ENCODE data around the gene ADH5.
"Not testable (repeated sequence)": the region's sequence is repeated elsewhere in the genome, so short reads cannot be mapped to it uniquely, and the experiment has no call there.

Gene ADH5

DNA sequence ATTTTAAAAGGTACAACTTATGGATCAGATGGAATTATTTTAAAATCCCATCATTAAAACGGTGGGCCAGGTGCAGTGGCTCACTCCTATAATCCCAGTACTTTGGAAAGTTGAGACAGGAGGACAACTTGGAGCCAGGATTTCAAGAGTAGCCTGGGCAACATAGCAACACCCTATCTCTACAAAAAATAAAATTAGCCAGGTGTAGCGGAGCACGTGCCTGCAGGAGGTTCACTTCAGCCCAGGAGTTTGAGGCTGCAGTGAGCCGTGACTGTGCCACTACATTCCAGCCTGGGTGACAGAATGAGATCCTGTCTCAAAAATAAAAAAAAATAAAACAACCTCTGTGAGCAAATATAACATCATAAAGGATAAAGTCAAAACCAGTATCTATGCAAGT lies 11.4 kb downstream of the ADH5 start:
- Mint-ChIP-seq H3K27ac (no peak overlapping the region), H3K27me3 (ENCODE audit: low read depth) (no peaks in the 10 kb centered on the region), H3K36me3 (ENCODE audit: low read depth) (peaks cover 65% of the 10 kb centered on the region), H3K4me1 (ENCODE audit: low read depth) (peaks cover 5% of the 10 kb centered on the region), H3K4me3 (no peak overlapping the region), H3K9me3 (no peaks in the 10 kb centered on the region)
- no peak for DNase-seq (ENCODE audit: low spot score)

DNA sequence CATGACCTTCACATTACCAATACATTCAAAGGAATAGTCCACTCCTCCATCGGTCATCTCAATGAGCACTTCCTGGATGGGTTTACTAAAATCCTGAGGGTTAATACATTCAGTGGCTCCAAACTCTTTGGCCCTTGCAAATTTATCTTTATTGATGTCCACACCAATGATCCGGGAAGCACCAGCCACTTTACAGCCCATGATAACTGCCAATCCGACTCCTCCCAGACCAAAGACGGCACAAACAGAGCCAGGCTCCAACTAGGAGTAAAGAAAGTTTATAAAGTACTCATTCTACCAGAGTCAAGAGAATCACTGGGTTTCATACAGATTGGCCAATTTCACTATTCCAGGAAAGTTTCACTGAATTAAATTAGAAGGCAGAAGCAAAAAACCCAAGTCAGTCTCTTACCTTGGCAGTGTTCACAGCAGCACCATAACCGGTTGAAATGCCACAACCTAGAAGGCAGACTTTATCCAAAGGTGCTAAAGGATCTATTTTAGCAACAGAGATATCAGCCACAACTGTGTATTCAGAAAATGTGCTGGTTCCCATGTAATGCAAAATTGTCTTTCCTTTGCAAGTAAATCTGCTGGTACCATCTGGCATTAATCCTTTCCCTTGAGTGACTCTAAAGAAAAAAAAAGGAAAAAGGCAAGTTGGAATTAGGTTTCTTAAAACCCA lies 12.2 kb downstream of the ADH5 start:
- Mint-ChIP-seq H3K9me3 (no peaks in the 10 kb centered on the region), H3K4me1 (ENCODE audit: low read depth) (peaks cover 5% of the 10 kb centered on the region), H3K27me3 (ENCODE audit: low read depth) (no peaks in the 10 kb centered on the region), H3K4me3 (no peak overlapping the region), H3K27ac (no peak overlapping the region), H3K36me3 (ENCODE audit: low read depth) (peaks cover 65% of the 10 kb centered on the region)
- no peak for DNase-seq (ENCODE audit: low spot score)

DNA sequence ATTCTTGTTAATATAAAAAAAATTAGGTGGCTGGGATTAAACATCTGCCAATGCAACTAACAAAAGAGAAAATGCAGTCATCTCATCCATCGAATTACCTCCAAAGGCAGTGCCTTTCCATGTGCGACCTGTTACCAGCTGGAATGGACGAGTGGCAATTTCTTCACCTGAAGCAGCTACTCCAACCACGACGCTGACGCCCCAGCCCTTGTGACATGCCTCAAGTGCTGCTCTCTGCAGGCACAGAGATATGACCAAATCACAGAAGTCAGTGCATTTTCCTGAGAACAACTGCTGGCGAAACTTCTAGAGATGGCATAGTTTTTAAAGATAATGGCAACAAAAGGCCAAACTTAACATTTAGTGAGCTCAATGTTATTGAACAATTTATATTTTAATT lies 13.8 kb downstream of the ADH5 start:
- no peak overlapping the region for H3K4me3 Mint-ChIP-seq
- H3K27me3 Mint-ChIP-seq (ENCODE audit: low read depth) = no peaks in the 10 kb centered on the region
- DNase-seq (ENCODE audit: low spot score) = no peak
- H3K4me1 Mint-ChIP-seq (ENCODE audit: low read depth) = peaks cover 5% of the 10 kb centered on the region
- no peak overlapping the region for H3K27ac Mint-ChIP-seq
- peaks cover 61% of the 10 kb centered on the region for H3K36me3 Mint-ChIP-seq (ENCODE audit: low read depth)
- no peaks in the 10 kb centered on the region for H3K9me3 Mint-ChIP-seq

DNA sequence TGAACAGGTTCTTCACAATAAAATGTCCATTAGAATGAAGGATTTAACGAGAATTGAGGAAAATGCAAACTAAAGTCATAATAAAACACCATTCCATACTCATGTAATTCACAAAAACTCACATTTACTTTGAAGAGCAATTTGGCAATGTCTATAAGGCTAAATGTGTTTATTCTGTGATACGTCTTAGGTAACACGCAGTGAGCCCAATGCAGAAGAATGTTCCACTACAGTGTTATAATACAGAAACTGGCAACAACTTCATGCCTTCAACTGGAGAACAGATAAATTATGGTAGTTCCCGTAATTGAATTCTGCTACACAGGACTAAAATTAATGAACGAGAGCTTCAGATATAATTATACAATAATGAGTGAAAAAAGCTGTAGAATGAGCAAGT lies 17.4 kb downstream of the ADH5 start:
- Mint-ChIP-seq H3K4me1 (ENCODE audit: low read depth) (peaks cover 3% of the 10 kb centered on the region), H3K9me3 (no peaks in the 10 kb centered on the region), H3K36me3 (ENCODE audit: low read depth) (peaks cover 45% of the 10 kb centered on the region), H3K4me3 (no peak overlapping the region), H3K27me3 (ENCODE audit: low read depth) (no peaks in the 10 kb centered on the region), H3K27ac (no peak overlapping the region)
- no peak for DNase-seq (ENCODE audit: low spot score)

DNA sequence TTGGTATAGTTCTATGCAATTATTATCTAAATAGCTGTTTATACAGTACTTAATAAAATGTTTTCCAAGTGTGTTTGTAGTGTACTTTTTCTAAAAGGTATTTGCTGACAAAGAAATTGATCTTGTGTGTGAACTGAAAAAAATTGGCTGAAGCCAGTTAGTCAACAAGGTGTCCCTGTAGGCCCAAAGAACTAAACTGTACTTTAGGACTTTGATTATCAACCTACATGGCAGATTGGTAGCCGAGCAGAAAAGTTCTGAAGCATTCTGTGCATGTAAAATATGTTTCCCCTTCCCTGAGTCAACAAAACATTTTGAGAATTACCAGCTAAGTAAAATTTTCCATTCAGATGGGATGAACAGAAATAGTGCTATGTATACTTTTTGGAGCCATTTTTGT lies 21.0 kb downstream of the ADH5 start:
- H3K27me3 Mint-ChIP-seq (ENCODE audit: low read depth) = no peaks in the 10 kb centered on the region
- DNase-seq (ENCODE audit: low spot score) = no peak
- no peaks in the 10 kb centered on the region for H3K4me1 Mint-ChIP-seq (ENCODE audit: low read depth)
- H3K9me3 Mint-ChIP-seq = no peaks in the 10 kb centered on the region
- peaks cover 45% of the 10 kb centered on the region for H3K36me3 Mint-ChIP-seq (ENCODE audit: low read depth)
- H3K4me3 Mint-ChIP-seq = no peak overlapping the region
- no peak overlapping the region for H3K27ac Mint-ChIP-seq

DNA sequence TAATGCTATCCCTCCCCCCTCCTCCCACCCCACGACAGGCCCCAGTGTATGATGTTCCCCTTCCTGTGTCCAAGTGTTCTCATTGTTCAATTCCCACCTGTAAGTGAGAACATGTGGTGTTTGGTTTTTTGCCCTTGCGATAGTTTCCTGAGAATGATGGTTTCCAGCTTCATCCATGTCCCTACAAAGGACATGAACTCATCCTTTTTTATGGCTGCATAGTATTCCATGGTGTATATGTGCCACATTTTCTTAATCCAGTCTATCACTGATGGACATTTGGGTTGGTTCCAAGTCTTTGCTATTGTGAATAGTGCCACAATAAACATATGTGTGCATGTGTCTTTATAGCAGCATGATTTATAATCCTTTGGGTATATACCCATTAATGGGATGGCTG lies 23.1 kb downstream of the ADH5 start:
- not testable (repeated sequence) for H3K9me3 Mint-ChIP-seq; H3K4me3 Mint-ChIP-seq; H3K4me1 Mint-ChIP-seq (ENCODE audit: low read depth); DNase-seq (ENCODE audit: low spot score); H3K27me3 Mint-ChIP-seq (ENCODE audit: low read depth); H3K27ac Mint-ChIP-seq
- H3K36me3 Mint-ChIP-seq (ENCODE audit: low read depth) = peaks cover 43% of the 10 kb centered on the region

DNA sequence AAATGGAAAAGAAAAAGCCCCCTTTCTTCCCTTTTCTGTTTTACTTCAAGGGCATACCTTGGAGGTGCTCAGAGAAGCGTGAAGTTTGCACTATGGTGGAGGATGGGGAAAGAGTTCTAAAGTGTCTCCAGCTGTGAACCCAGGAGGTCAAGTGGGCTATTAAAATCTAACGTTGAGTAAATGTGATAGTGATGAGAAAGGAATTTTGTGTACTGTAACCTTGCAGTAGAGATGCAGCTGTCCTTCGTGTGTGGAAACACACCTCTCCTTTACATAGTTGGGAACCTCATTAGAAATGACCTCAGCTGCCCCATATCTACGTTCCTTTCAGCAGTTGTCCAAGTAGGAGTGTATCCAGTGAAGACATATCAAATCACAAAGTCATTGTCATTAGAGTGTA lies 26.5 kb downstream of the ADH5 start:
- Mint-ChIP-seq H3K27ac (no peak overlapping the region), H3K36me3 (ENCODE audit: low read depth) (peaks cover 61% of the 10 kb centered on the region), H3K9me3 (no peaks in the 10 kb centered on the region), H3K4me1 (ENCODE audit: low read depth) (peaks cover 6% of the 10 kb centered on the region), H3K4me3 (no peak overlapping the region), H3K27me3 (ENCODE audit: low read depth) (no peaks in the 10 kb centered on the region)
- no peak for DNase-seq (ENCODE audit: low spot score)

DNA sequence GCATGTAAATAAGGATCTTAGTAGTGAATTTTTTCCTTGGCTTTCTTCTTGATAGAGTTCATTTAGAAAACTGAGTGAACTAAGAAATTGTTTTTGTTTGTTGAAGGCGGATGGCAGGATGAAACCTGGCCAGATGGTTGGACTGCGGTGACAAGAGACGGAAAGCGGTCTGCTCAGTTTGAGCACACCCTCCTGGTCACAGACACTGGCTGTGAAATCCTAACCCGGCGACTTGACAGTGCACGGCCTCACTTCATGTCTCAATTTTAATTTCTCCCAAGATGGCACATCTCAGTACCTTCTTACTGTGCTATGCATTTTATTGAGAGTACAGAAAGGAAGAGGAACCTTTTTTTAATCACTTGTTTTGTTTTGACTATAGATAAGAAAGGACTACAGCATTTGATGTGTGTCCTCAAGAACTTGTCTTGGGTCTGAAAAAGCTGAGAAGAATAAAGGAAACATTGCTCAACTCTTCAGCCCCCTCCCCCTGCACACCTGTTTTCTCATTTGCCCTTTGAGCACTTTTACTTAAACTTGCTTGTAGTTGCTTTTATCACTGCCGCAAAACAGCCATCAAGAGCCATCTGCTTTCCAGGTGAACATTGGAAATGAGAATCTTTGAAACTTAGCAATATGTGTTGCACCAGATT lies 27.4 kb downstream of the ADH5 start:
- H3K27me3 Mint-ChIP-seq (ENCODE audit: low read depth) = no peaks in the 10 kb centered on the region
- no peak for DNase-seq (ENCODE audit: low spot score)
- H3K4me1 Mint-ChIP-seq (ENCODE audit: low read depth) = peaks cover 7% of the 10 kb centered on the region
- no peaks in the 10 kb centered on the region for H3K9me3 Mint-ChIP-seq
- no peak overlapping the region for H3K27ac Mint-ChIP-seq
- H3K4me3 Mint-ChIP-seq = no peak overlapping the region
- H3K36me3 Mint-ChIP-seq (ENCODE audit: low read depth) = peaks cover 57% of the 10 kb centered on the region

DNA sequence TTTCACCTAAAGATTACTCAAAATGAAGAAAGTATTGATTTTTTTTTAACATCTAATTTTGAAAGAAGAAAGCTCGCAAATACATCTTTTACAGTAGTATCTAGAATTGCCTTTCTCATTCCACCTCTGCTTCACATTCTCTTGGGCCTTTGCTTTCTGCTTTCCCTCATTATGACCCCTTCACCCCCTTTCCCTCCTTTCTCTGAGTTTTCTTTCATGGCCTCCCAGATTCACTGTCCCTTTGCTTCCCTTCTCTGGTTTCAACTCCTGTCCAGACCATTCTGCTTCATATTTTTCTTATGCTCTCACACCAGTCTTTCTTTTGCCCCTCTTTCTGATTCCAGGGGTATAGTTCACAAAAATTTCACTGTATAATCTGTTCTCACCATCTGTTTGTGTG lies 29.0 kb downstream of the ADH5 start:
- no peaks in the 10 kb centered on the region for H3K27me3 Mint-ChIP-seq (ENCODE audit: low read depth)
- peak overlapping the region; percentile 52 for H3K27ac Mint-ChIP-seq
- no peak overlapping the region for H3K4me3 Mint-ChIP-seq
- H3K9me3 Mint-ChIP-seq = no peaks in the 10 kb centered on the region
- H3K36me3 Mint-ChIP-seq (ENCODE audit: low read depth) = peaks cover 49% of the 10 kb centered on the region
- H3K4me1 Mint-ChIP-seq (ENCODE audit: low read depth) = peaks cover 18% of the 10 kb centered on the region
- DNase-seq (ENCODE audit: low spot score) = no peak

DNA sequence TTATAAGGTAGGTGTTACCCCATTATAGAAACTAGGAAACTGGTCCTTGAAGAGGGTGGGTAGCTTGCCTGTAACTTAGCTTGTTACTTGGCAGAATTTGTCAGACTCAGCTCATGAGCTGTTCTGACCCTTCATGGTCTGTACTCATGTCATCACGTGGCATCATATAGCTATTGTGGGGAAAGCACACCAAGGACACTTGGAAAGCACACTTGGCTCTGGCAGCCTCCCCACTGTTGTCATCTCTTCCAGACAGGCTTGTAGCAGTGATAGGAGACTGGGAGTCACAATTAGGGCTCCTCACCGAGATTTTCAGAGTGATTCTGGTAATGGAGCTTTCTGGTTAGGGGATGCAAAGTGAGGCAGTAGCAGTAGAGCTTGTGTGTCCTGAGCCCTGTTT lies 30.4 kb downstream of the ADH5 start:
- Mint-ChIP-seq H3K9me3 (no peaks in the 10 kb centered on the region), H3K4me3 (no peak overlapping the region), H3K4me1 (ENCODE audit: low read depth) (peaks cover 25% of the 10 kb centered on the region), H3K27me3 (ENCODE audit: low read depth) (no peaks in the 10 kb centered on the region), H3K36me3 (ENCODE audit: low read depth) (peaks cover 48% of the 10 kb centered on the region), H3K27ac (no peak overlapping the region)
- no peak for DNase-seq (ENCODE audit: low spot score)

DNA sequence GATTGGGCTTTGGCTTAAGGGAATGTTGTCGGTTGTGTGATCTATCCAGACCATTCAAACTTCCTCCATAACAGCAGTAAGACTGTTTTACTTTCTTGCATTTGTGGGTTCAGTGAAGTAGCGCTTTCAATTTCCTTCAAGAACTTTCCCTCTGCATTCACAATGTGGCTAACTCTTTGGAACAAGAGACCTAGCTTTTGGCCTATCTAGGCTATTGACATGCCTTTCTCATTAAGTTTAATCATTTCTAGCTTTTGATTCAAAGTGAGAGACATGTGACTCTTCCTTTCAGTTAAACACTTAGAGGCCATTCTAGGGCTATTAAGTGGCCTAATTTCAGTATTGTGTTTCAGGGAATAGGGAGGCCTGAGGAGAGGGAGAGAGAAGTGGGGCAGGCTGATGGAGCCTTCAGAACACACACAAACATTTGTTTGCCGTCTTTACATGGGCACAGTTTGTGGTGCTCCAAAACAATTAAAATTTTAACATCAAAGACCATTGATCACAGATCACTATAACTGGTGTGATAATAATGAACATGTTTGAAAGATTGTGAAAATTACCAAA lies 34.1 kb downstream of the ADH5 start:
- Mint-ChIP-seq H3K27ac (peak overlapping the region; percentile 82), H3K9me3 (no peaks in the 10 kb centered on the region), H3K4me1 (ENCODE audit: low read depth) (peaks cover 36% of the 10 kb centered on the region), H3K4me3 (peak overlapping the region; percentile 16), H3K27me3 (ENCODE audit: low read depth) (no peaks in the 10 kb centered on the region), H3K36me3 (ENCODE audit: low read depth) (peaks cover 55% of the 10 kb centered on the region)
- DNase-seq (ENCODE audit: low spot score) = no peak

DNA sequence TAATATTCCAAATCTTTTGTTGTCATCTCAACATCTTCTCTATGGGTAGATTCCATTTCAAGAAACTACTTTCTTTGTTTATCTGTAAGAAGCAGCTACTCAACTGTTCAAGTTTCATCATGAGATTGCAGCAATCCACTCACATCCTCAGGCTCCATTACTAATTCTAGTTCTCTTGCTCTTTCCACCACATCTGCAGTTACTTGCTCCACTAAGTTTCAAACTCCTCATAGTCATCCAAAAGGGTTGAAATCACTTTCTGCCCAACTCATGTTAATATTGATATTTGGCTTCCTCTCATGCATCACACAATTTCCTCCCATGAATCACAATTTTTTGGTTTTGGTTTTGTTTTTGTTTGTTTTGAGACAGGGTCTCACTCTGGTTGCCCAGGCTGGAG lies 35.7 kb downstream of the ADH5 start:
- H3K36me3 Mint-ChIP-seq (ENCODE audit: low read depth) = peaks cover 58% of the 10 kb centered on the region
- no peaks in the 10 kb centered on the region for H3K9me3 Mint-ChIP-seq
- peak overlapping the region; percentile 72 for H3K27ac Mint-ChIP-seq
- no peak for DNase-seq (ENCODE audit: low spot score)
- peak overlapping the region; percentile 7 for H3K4me3 Mint-ChIP-seq
- H3K4me1 Mint-ChIP-seq (ENCODE audit: low read depth) = peaks cover 39% of the 10 kb centered on the region
- H3K27me3 Mint-ChIP-seq (ENCODE audit: low read depth) = no peaks in the 10 kb centered on the region

DNA sequence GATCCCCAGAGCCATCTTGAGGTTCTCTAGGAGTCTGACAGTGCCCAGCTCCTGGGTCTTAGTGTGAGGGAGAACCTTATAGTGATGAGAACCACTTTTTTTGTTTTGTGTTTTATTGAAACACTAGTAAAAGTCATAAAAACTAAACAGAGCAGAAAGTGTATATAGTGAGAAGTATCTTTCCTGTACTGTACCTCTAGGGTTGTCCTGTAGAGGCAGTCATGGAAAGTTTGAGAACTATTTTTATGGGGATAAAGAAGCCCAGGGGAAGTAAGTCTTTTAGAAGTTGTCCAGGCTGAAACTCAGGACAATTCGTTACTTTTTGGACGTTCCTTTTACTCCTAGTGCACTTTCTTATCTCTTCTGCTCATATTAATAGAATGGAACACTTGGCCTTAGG lies 40.9 kb downstream of the ADH5 start:
- peaks cover 6% of the 10 kb centered on the region for H3K9me3 Mint-ChIP-seq
- no peak for DNase-seq (ENCODE audit: low spot score)
- no peak overlapping the region for H3K4me3 Mint-ChIP-seq
- H3K27ac Mint-ChIP-seq = no peak overlapping the region
- peaks cover 23% of the 10 kb centered on the region for H3K4me1 Mint-ChIP-seq (ENCODE audit: low read depth)
- H3K27me3 Mint-ChIP-seq (ENCODE audit: low read depth) = no peaks in the 10 kb centered on the region
- H3K36me3 Mint-ChIP-seq (ENCODE audit: low read depth) = peaks cover 81% of the 10 kb centered on the region

DNA sequence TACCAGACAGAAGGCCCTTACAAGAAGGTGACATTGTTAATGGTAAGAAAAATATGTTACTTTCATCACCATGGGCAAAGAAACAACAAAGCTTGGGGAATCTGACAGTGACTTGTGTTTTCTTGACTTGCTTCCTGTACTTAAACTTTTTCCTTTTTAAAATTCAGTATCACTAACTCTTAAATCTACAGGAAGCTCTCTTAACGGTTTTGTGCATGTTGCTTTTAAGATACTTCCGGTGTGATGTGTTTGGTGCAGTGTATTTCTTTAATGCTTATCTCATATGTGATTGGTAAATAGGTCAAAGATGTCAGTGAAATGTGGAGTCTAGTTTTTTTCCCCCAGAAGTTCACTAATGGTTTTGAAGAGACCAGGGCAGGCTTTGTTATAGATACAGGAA lies 45.2 kb downstream of the ADH5 start:
- Mint-ChIP-seq H3K36me3 (ENCODE audit: low read depth) (peaks cover 76% of the 10 kb centered on the region), H3K9me3 (peaks cover 22% of the 10 kb centered on the region), H3K27ac (peak overlapping the region; percentile 84), H3K27me3 (ENCODE audit: low read depth) (no peaks in the 10 kb centered on the region), H3K4me1 (ENCODE audit: low read depth) (peaks cover 12% of the 10 kb centered on the region), H3K4me3 (peak overlapping the region; percentile 62)
- DNase-seq (ENCODE audit: low spot score) = no peak

Data from T-helper 2 cell treated with Interferon-gamma antibody and Interleukin-4, amounts not matched to agents 5 μg/mL and 100 μg/mL, for 36 hours (primary cell).